Osteocyte (in vitro differentiated cells): Measurements from ENCODE around the gene FTO. TPM values are rescaled to one million over a fixed set of nuclear protein-coding genes. Genes with fewer than 3 reads are reported as not detected.
A peak's percentile ranks its signal among the peaks of the same experiment; 100 is the strongest.

Experiments used
- DNase-seq: peaks from one replicate; pipeline ENCODE4 v3.0.0; 2021; ENCODE audit warnings: mixed read lengths; ENCODE audit not compliant: unreplicated experiment; ENCODE audit errors: extremely low spot score
- H3K27ac Mint-ChIP-seq: one replicate; pipeline ENCODE4 v1.8.0; 2021; ENCODE audit warnings: mild to moderate bottlenecking, mixed read lengths; ENCODE audit not compliant: unreplicated experiment
- H3K27me3 Mint-ChIP-seq: one replicate; pipeline ENCODE4 v1.8.0; 2021; ENCODE audit warnings: mixed read lengths; ENCODE audit not compliant: unreplicated experiment
- H3K36me3 Mint-ChIP-seq: one replicate; pipeline ENCODE4 v1.8.0; 2021; ENCODE audit warnings: mixed read lengths; ENCODE audit not compliant: unreplicated experiment
- H3K4me1 Mint-ChIP-seq: one replicate; pipeline ENCODE4 v1.8.0; 2021; ENCODE audit warnings: mixed read lengths; ENCODE audit not compliant: unreplicated experiment
- H3K4me3 Mint-ChIP-seq: one replicate; pipeline ENCODE4 v1.8.0; 2021; ENCODE audit warnings: mild to moderate bottlenecking, moderate library complexity, mixed read lengths; ENCODE audit not compliant: unreplicated experiment
- H3K9me3 Mint-ChIP-seq: one replicate; pipeline ENCODE4 v1.8.0; 2021; ENCODE audit warnings: mixed read lengths; ENCODE audit not compliant: unreplicated experiment
- CTCF ChIP-seq: fragments of 200-600 bp; sonication (generic); IDR thresholded peaks from 2 replicates; pipeline ENCODE4 v1.5.0; 2021; ENCODE audit warnings: antibody characterized with exemption, mild to moderate bottlenecking, moderate library complexity
- total RNA-seq: library from RNA; stranded (reverse); gene quantifications from 2 replicates; pipeline ENCODE4 v1.2.1, GENCODE V29; 2021

The FTO gene
- total RNA-seq, 1 donor from 2014 or later = 108 TPM

- Mint-ChIP-seq H3K27ac (no peak overlapping the region), H3K27me3 (peaks cover 18% of the 10 kb centered on the region), H3K9me3 (no peaks in the 10 kb centered on the region), H3K36me3 (peaks cover 2% of the 10 kb centered on the region), H3K4me1 (no peaks in the 10 kb centered on the region), H3K4me3 (no peak overlapping the region)
- no peak for TF ChIP-seq CTCF
- no peak for DNase-seq
These were observed 422.0 kb downstream of the FTO start for GRCh38 chr16:54125751-54126655.

- Mint-ChIP-seq H3K27ac (no peak overlapping the region), H3K4me1 (no peaks in the 10 kb centered on the region), H3K4me3 (no peak overlapping the region), H3K36me3 (peaks cover 2% of the 10 kb centered on the region), H3K27me3 (peaks cover 19% of the 10 kb centered on the region), H3K9me3 (peaks cover 2% of the 10 kb centered on the region)
- no peak for DNase-seq
- TF ChIP-seq CTCF = no peak
These were observed 423.0 kb downstream of the FTO start for GRCh38 chr16:54126907-54127306.

- H3K4me1 Mint-ChIP-seq = no peaks in the 10 kb centered on the region
These were observed 424.8 kb downstream of the FTO start for GRCh38 chr16:54128629-54129234.

DNA sequence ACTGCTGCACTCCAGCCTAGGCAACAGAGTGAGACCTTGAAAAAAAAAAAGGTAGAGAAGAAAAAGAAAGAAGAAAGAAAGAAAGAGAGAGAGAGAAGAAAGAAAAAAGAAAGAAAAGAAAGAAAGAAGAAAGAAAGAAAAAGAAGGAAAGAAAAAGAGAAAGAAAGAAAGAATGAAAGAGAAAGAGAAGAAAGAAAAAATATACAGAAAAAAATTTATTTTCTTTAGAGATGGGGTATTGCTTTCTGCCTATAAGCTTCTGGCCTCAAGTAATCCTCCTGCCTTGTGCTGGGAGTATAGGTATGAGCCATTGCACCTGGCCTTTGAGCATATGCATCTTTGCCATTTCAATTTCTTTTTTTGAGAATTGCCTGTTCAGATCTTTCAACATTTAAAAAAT, 425.9 kb downstream of the FTO start:
- H3K4me3 Mint-ChIP-seq = no peak overlapping the region
- peaks cover 4% of the 10 kb centered on the region for H3K9me3 Mint-ChIP-seq
- no peaks in the 10 kb centered on the region for H3K36me3 Mint-ChIP-seq
- DNase-seq = no peak
- no peaks in the 10 kb centered on the region for H3K4me1 Mint-ChIP-seq
- peaks cover 19% of the 10 kb centered on the region for H3K27me3 Mint-ChIP-seq
- no peak for TF ChIP-seq CTCF
- no peak overlapping the region for H3K27ac Mint-ChIP-seq

More at GRCh38 chr16:54128629-54129234, 424.8 kb downstream of the FTO start:
- Mint-ChIP-seq H3K27ac (no peak overlapping the region), H3K27me3 (peaks cover 19% of the 10 kb centered on the region), H3K36me3 (no peaks in the 10 kb centered on the region), H3K4me3 (no peak overlapping the region), H3K9me3 (peaks cover 4% of the 10 kb centered on the region)
- TF ChIP-seq CTCF = no peak
- DNase-seq = peak; percentile 1
